GM21515 (cell line): ENCODE data around the gene DHCR7.

Source experiments
- ATAC-seq: cut with Tn5 transposase; IDR thresholded peaks from one replicate; pipeline ENCODE4 v1.9.1; 2021; ENCODE audit not compliant: unreplicated experiment

Gene DHCR7

GRCh38 chr11:71458146-71459070 lies 10.2 kb upstream of the DHCR7 start:
- ATAC-seq: no peak

GRCh38 chr11:71456831-71457230 lies 8.6 kb upstream of the DHCR7 start:
- ATAC-seq: no peak

GRCh38 chr11:71456294-71456693 lies 8.1 kb upstream of the DHCR7 start:
- no peak for ATAC-seq

DNA sequence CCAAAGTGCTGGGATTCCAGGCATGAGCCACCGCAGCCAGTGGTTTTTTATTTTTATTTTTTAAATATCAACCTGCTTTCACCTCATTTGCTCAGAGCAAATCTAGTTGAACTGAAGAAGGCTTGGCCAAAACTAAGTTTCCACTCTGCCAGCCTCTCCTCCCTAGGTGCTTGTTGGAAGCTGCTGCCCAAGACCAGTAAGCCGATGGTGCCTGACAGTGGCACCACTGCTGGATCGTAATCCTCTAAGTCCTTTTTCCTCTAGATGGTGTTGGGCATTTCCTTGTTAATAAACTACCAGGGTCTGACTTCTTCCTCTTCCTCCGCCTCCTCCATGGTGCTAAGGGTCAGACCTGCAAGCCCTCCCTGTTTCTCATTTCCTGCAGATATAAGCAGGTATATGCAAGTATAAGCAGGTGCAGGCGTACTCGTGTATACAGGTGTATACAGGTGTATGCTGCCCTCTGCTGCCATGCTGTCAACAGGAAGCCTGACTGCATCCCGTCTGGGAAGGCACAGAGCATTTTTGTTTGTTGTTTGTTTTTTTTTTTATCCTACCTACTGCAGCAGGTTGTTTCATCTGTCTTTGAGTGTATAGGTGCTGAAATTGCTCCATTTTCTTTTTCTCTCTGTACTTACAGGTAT lies 6.4 kb upstream of the DHCR7 start:
- ATAC-seq: no peak

- ATAC-seq: no peak
These were observed 5.7 kb upstream of the DHCR7 start for GRCh38 chr11:71453918-71454304.

- peak; percentile 48 for ATAC-seq
These were observed 5.1 kb upstream of the DHCR7 start, which contains the start of gene NADSYN1 for GRCh38 chr11:71453037-71453917. TSS of gene NADSYN1 (plus strand) at chr11:71453203. CDS start at chr11:71453297, 94 bp downstream.

DNA sequence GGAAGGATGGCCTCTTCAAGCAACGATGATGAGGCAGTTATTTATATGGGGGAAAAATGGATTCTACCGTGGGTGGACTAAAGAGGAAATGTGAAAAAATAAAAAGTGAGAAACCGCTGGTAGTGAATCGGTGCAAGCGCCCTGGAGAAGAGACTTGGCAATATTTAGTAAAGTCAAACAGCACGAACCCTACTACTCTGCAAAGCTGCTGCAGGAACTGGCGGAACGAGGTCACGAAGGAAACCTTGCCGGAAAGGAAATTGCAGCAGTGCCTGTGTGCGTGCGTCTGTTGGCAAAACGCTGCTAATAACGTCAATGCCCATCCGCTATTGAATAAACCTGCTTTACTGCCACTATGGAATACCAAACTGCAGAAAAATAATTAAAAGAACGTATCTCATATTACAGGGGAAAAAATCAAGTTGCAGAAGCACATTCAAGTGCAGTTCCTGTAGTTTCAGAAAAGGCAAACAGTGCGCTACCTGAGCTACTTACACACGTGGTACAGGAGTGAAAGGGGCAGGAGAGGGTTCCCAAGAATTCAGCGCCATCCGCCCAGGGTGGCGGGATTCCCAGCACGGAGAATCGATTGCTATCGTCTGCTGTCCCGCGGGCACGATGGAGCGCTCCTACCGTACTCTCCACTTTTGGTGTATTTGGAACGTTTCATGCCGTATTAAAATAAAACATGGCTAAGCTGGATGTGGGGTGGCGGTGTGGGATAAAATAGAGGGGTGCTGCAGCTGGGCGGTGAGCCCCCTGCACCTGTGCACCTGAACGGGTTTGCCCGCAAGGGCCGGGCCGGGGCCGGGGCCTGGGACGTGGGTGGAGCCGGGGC lies 4.2 kb upstream of the DHCR7 start:
- ATAC-seq: no peak

GRCh38 chr11:71451596-71452198 lies 3.5 kb upstream of the DHCR7 start:
- ATAC-seq: no peak

GRCh38 chr11:71450939-71451338 lies 2.7 kb upstream of the DHCR7 start:
- ATAC-seq: no peak

DNA sequence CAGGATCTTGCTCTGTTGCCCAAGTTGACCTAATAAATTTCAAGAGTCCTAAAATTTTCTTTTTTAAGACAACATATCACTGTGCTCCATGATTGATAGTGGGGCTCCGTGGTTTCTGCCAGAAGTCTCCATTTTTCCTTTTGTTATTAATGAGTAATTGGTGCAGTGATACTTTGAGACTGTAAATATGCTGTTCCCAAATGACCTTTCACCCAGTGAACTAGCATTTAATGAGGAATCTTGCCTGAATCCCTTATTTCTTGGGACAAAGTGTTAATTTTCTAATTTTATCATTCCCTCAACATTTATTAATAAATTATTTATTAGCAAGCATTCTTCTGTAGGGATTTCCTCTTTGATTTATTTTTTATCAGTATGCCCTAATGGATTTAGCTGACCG lies 2.3 kb upstream of the DHCR7 start:
- ATAC-seq: no peak

DNA sequence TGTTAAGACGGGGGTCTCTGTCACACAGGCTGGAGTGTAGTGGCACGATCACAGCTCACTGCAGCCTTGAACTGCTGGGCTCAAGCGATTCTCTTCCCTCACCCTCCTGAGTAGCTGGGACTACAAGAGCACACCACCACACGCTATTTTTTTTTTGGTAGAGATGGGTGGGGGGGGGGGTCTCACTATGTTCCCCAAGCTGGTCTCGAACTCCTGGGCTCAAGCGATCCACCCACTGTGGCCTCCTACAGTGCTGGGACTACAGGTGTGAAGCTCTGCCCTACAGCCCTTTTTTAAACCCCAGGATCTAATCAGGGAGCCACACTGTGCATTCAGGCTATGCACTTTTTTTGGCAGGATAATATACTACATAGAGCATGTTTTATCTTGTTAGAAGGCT lies 1.4 kb upstream of the DHCR7 start:
- no peak for ATAC-seq

DNA sequence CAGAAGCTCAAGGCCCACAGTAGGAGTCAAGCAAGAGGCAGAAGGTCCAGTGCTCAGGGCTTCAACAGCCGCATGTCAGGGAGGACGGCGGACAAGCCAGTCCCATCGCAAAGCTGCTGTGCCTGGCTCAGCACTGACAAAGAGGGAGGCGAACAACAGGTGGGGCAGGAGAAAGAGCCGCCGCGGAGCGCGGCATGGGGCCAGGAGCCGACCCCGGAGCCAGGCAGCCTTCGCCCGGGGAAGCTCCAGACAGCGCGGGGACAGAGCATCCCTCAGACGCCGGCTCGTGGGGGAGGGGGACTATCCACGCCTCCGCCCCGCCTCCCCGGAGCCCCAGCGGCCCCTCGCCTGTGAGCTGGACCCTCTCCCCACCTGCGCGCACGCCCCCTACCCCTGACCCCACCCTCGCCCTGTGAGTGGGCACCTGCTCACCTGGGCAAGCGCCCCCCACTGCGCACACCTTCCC lies 369 bp downstream of the DHCR7 start:
- ATAC-seq: no peak

DNA sequence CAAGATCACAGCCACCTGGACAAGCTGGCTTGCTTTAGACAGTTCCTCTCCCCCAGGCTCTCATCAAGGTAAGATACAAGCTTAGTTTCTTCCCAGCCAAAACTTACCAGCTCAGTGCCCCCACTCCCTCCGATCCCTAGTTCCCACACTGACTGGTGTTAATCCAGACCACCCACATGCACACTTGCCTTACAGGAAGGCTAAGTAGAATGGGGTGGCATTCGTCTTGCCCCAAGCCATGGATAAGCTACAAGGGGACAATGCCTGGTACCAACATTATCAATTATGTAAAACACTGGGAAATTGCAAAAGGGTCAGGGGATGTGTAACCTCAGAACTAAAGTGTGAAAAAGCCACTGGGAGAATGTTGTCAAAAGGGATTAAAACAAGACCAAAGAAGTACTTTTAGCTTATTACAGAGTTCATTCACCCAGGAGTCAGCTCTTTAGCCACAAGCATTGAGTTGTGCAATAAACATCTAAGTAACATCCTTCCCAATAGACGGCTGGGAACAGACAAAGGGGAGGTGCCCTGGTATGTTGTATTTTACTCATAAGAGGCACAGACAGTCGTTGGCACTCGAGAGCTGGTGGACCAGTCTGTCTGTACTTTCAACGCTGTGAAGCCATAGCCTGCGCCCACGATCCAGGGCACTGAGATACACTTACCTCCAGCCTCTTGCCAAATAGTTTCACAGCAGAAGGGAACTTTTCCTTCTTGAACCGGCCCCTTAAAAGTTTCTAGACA lies 1.1 kb downstream of the DHCR7 start:
- ATAC-seq: no peak

DNA sequence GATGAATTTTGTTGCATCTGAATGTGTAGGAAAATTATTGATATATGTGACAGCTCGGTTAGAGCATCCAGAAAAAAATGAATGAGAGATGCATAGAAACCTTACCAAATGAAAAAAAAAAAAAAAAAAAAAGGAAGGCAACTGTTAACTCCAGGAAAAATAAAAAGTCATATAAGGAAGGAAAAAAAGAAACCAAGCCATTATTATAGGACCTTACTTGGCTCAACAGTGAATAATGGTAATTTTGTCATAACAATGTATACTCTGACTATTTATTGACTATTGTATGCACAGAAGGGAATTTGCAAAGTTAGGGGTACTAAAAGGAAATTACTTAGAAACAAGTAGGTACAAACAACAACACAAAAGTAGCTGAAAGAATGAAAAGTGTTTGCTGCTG lies 2.0 kb downstream of the DHCR7 start:
- ATAC-seq: no peak

- no peak for ATAC-seq
These were observed 3.4 kb downstream of the DHCR7 start for GRCh38 chr11:71444811-71445210.

DNA sequence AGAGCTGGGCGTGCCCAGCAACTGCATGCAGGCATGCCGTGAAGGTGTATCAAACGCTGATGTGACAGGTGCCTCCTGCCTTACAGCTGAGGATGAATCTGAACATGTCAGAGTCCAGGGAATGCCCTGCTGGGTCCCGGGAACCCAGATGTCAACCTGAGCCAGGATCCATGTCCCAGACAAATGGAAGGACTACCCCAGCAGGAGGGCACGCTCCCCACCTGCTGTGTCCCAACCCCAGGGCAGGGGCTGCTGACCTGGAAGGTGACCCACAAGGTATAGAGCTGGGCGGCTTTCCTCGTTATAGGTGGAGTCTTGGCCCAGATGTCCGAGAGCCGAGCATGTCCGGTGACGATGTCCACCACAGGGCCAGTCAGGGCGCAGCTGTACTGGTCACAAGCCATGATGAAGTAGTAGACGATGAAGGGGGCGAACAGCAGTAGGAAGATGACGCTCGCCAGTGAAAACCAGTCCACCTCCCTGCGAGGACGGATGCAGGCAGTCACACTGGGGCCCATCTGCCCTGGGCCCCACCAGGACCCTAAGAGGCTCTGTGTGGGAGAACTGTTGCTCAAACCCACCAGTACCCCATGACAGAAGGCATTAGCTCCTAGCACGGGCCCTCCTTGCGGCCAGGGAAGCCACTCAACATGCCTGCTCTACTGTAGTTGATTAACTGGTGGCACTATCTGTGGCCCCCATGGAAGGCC lies 4.3 kb downstream of the DHCR7 start:
- ATAC-seq: no peak

- no peak for ATAC-seq
These were observed 5.3 kb downstream of the DHCR7 start for GRCh38 chr11:71442880-71443279.

DNA sequence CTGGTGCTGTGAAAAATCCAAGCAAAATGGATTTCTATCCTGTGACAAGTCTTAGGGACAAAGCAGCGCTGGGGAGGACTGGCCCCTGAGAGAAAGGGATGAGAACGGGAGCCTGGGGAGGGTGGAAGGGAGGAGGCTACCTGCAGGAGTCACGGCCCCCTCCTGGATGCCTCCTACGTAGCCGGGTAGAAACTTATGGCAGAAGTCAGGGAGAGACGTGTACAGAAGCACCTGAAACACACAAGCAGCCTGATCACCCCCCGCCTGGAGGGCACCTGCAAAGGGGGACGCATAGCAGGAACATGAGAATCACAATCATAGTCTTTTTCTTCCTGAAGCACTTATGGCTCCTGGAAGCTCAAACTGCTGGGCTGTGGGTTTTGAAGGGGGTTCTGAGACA lies 6.1 kb downstream of the DHCR7 start:
- no peak for ATAC-seq

DNA sequence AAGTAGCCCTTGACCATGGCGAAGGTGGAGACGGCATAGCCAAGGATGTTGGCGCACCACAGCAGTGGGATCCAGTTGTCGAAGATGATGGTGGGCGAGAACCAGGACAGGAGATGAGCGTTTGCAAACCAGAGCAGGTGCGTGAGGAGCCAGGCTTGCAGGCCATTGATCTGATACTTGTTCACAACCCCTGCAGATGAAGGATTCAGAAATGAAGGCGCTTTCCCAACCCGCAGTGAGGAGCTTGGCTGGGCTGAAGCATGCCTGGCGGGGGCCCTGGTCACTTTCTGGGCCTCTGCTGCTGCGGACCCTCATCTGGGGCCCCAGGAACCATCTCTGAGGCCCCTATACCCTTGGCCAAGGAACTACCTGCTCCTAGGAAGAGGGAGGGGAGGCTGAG lies 6.9 kb downstream of the DHCR7 start:
- ATAC-seq: no peak
